PFSK-1 (cell line): ENCODE results near the gene HSPE1.

Source experiments
- FOXP2 ChIP-seq: optimal IDR thresholded peaks from 2 replicates; pipeline ENCODE3; 2011; ENCODE audit warnings: borderline replicate concordance, control low read depth, inconsistent platforms; ENCODE audit not compliant: insufficient read depth; ENCODE audit errors: extremely low read length, extremely low read depth
- POLR2AphosphoS5 ChIP-seq: IDR thresholded peaks from 2 replicates; pipeline ENCODE4 v1.6.1; 2012; ENCODE audit warnings: low read depth, mild to moderate bottlenecking, control low read depth, low read length, moderate library complexity
- SIN3A ChIP-seq: IDR thresholded peaks from 2 replicates; pipeline ENCODE4 v1.6.1; 2012; ENCODE audit warnings: mild to moderate bottlenecking, low read length, moderate library complexity, borderline replicate concordance; ENCODE audit not compliant: insufficient read depth
- TF ChIP-seq, protein P1 (sequence below), 2 experiments: IDR thresholded peaks; 2 replicates each; pipeline versions ENCODE4 v1.6.1 to v1.8.0; 2011 to 2012; ENCODE audit warnings: low read depth in 2 of 2, low read length in 2 of 2, control low read depth in 1 of 2, inconsistent platforms in 1 of 2, mild to moderate bottlenecking in 1 of 2, moderate library complexity in 1 of 2; ENCODE audit not compliant: insufficient read depth in 1 of 2

DNA sequence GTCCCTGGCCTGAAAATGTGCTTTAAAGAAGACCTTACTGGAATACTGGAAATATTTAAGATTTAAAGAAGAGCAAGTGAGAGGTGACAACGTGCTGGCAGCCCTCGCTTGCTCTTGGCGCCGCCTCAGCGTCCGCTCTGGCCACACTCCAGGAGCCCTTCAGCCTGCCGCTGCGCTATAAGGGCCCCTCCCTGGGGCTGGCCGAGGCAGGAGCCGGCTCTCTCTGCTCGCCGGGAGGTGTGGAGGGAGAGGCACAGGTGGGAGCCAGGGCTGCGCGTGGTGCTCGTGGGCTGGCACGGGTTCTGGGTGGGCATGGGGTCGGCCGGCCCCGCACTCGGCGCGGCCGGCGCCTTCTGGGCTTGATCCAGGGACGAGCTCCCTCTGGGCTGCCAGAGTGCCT lies 49.7 kb upstream of the HSPE1 start:
- TF ChIP-seq POLR2AphosphoS5, result no peak
- TF ChIP-seq SIN3A, result no peak
- TF ChIP-seq, protein P1, sequence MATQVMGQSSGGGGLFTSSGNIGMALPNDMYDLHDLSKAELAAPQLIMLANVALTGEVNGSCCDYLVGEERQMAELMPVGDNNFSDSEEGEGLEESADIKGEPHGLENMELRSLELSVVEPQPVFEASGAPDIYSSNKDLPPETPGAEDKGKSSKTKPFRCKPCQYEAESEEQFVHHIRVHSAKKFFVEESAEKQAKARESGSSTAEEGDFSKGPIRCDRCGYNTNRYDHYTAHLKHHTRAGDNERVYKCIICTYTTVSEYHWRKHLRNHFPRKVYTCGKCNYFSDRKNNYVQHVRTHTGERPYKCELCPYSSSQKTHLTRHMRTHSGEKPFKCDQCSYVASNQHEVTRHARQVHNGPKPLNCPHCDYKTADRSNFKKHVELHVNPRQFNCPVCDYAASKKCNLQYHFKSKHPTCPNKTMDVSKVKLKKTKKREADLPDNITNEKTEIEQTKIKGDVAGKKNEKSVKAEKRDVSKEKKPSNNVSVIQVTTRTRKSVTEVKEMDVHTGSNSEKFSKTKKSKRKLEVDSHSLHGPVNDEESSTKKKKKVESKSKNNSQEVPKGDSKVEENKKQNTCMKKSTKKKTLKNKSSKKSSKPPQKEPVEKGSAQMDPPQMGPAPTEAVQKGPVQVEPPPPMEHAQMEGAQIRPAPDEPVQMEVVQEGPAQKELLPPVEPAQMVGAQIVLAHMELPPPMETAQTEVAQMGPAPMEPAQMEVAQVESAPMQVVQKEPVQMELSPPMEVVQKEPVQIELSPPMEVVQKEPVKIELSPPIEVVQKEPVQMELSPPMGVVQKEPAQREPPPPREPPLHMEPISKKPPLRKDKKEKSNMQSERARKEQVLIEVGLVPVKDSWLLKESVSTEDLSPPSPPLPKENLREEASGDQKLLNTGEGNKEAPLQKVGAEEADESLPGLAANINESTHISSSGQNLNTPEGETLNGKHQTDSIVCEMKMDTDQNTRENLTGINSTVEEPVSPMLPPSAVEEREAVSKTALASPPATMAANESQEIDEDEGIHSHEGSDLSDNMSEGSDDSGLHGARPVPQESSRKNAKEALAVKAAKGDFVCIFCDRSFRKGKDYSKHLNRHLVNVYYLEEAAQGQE (IDR thresholded peaks at IDR 0.05; ENCODE audit: insufficient read depth in 1 of 2, low read depth in 2 of 2, low read length in 2 of 2), result no peak
- TF ChIP-seq FOXP2, result no peak
